Psoas muscle (tissue), 8 donors: ENCODE measurements around the gene SPTBN1. TPM values are rescaled to one million over a fixed set of nuclear protein-coding genes. Genes with fewer than 3 reads are reported as not detected.

Experiments used
- ATAC-seq, 4 donors: fragments of 200-7000 bp; cut with Tn5 transposase; one replicate each; pipeline ENCODE4 v1.9.1; 2020; ENCODE audit warnings: moderate library complexity in 3 of 4, mild to moderate bottlenecking in 2 of 4
- DNase-seq, 2 donors: peaks; one replicate each; pipeline ENCODE4 v3.0.0-alpha.2; 2020
- H3K27ac ChIP-seq: fragments of 200-600 bp; one replicate; pipeline ENCODE4 v1.8.0; 2022
- H3K27me3 ChIP-seq, 3 donors: fragments of 200-600 bp in 1 of 3; one replicate each; pipeline versions ENCODE4 v1.6.1 to v1.8.0; 2013 to 2022; ENCODE audit warnings: low read length in 2 of 3, mild to moderate bottlenecking in 2 of 3, moderate library complexity in 1 of 3; ENCODE audit not compliant: insufficient read depth in 3 of 3
- H3K36me3 ChIP-seq, 2 donors: fragments of 200-600 bp in 1 of 2; one replicate each; pipeline versions ENCODE4 v1.6.1 to v1.8.0; 2013 to 2022; ENCODE audit warnings: low read depth in 1 of 2, mild to moderate bottlenecking in 1 of 2, moderate library complexity in 1 of 2; ENCODE audit not compliant: insufficient read depth in 1 of 2
- H3K4me1 ChIP-seq: fragments of 200-600 bp; one replicate; pipeline ENCODE4 v1.8.0; 2022
- H3K4me3 ChIP-seq: fragments of 200-600 bp; one replicate; pipeline ENCODE4 v1.8.0; 2022; ENCODE audit warnings: mild to moderate bottlenecking
- H3K9me3 ChIP-seq: fragments of 200-600 bp; one replicate; pipeline ENCODE4 v1.8.0; 2022
- whole genome bisulfite sequencing, 3 donors: extraction: QIAGEN DNeasy Blood & Tissue Kit; methylation state at CpG; one replicate each; pipeline versions ENCODE4 v1.1.6 to v1.1.7; 2013; 5-methylcytosine and 5-hydroxymethylcytosine counted together
- intact Hi-C, 2 donors: fragments of 100-400 bp; cut with DNase I; formaldehyde crosslinking; loops; one replicate each; pipeline versions ENCODE4 v1.11.0 to v1.14.2; 2022
- polyA plus RNA-seq, 3 donors: library from polyadenylated mRNA; stranded (reverse); fragments of 200-250 nt; gene quantifications; one replicate each; pipeline ENCODE4 v1.2.3, GENCODE V29; 2013
- total RNA-seq, 4 donors: library from RNA; stranded (reverse); fragmentation: NEBNext Ultra II Directional in 2 of 4; extraction: Animal tissue kit (Norgen Biotek cat#: 25700) in 2 of 4; gene quantifications; one replicate each; pipeline versions ENCODE4 v1.2.1 to v1.2.4, GENCODE V29; 2021 to 2023
- TF ChIP-seq, protein P1 (sequence below): fragments of 200-600 bp; IDR thresholded peaks from one replicate; pipeline ENCODE4 v1.8.0; 2022; ENCODE audit warnings: antibody characterized with exemption
- donor health status: healthy with polysubstance abuse.
- donor health status: DM: no; HTN: no; CAD: no; lungs with moderate emphysema.
- donor health status: Bipolar disorder and iron deficiency.
- donor health status: healthy.
- donor health status: DM: yes; HTN: yes; CAD: no.
- donor health status: DM: no; HTN: no; CAD: no.
- donor health status: DM: no; HTN: no; CAD: no.
- donor health status: DM: yes; HTN: yes; CAD: no.

SPTBN1 gene
- total and polyA plus RNA-seq, 7 donors = 22.9 to 180 (median 87.8) TPM

DNA sequence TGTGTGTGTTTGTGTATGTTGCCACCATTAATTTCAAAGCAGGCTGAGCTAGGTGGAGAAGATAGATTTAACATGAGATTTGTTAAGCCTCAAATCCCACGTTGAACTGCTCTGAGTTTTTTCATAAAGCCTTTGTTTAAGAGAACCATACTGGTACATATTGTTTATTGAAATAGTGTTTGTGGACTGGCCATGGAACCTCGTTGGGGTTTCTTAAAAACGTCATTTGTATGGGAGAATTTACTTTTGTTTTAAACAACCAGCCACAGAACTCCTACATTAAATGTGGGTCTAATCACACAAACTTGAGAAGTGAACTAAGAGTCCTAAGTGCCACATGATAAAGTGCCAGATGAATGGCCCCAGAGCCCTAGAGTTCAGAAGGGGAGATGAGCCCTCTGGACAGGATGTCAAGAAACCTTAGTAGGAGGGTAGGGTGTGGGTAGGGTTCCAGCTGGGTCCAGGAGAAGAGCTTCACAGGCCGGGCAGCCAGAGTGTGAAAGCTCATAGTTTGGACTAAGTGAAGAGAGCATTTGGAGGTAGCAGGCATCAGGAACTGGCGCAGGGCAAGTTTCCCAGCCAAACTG, 146.7 kb downstream of the SPTBN1 start:
- 55 to 65% (median 56%) methylated on average over 5 of the region's 5 CpGs for WGBS, 3 donors

DNA sequence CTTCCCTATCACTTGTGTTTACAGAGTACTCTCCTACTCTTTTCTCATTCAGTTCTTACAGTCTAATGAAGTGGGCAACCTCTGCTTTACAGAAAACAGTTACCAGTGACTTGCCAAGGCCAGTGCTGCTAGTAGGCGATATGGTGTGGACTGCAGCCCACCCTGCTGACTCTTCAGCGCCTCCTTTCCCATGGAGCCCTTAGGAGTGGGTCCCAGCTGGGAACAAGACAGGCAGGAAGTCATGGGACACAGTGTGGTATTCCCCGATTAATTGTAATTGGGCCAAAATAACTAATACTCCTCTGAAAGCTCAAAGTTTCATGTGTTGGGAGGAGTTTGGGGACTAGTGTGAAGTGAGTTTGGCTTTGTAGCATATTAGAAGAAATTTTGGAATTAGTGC, 147.2 kb downstream of the SPTBN1 start:
- TF ChIP-seq, protein P1, sequence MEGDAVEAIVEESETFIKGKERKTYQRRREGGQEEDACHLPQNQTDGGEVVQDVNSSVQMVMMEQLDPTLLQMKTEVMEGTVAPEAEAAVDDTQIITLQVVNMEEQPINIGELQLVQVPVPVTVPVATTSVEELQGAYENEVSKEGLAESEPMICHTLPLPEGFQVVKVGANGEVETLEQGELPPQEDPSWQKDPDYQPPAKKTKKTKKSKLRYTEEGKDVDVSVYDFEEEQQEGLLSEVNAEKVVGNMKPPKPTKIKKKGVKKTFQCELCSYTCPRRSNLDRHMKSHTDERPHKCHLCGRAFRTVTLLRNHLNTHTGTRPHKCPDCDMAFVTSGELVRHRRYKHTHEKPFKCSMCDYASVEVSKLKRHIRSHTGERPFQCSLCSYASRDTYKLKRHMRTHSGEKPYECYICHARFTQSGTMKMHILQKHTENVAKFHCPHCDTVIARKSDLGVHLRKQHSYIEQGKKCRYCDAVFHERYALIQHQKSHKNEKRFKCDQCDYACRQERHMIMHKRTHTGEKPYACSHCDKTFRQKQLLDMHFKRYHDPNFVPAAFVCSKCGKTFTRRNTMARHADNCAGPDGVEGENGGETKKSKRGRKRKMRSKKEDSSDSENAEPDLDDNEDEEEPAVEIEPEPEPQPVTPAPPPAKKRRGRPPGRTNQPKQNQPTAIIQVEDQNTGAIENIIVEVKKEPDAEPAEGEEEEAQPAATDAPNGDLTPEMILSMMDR = no peak
- no peak for ATAC-seq
- no peak overlapping the region for H3K4me3 ChIP-seq
- intact Hi-C loops = no loop called here
- H3K9me3 ChIP-seq = no peaks in the 10 kb centered on the region
- WGBS, 3 donors = 34 to 43% (median 42%) methylated on average over 3 of the region's 3 CpGs
- H3K4me1 ChIP-seq = peaks cover 80% of the 10 kb centered on the region
- H3K27ac ChIP-seq = peak overlapping the region; percentile 56
- H3K27me3 ChIP-seq = no peaks in the 10 kb centered on the region
- no peak for DNase-seq
- H3K36me3 ChIP-seq = peaks cover 0 to 7% of the 10 kb centered on the region in 2 donors

More for the DNA sequence above, 146.7 kb downstream of the SPTBN1 start:
- no peaks in the 10 kb centered on the region for H3K27me3 ChIP-seq
- intact Hi-C loops = no loop called here
- no peak overlapping the region for H3K4me3 ChIP-seq
- TF ChIP-seq, protein P1 = no peak
- H3K9me3 ChIP-seq = no peaks in the 10 kb centered on the region
- H3K4me1 ChIP-seq = peaks cover 86% of the 10 kb centered on the region
- DNase-seq (no peak), ATAC-seq (no peak)
- peaks cover 0 to 7% of the 10 kb centered on the region in 2 donors for H3K36me3 ChIP-seq
- H3K27ac ChIP-seq = peak overlapping the region; percentile 56

DNA sequence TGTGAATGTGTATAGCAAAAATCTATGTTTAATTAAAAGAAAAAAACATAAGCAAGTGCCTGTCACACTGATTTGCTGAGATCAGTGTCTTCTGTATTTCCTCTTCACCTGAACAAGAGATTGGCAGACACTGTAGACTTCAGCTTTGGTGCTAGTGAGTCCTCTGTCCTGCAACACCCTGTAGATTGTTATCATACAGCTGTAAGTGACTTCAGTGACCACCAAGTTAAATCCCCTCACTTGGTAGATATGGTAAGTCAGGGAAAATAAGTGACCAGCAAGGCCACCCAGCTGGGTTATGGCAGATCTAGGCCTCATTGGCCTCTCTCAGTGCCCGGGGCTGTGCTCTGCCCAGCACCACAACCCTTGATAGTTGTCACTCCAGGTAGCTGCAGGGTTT, 147.7 kb downstream of the SPTBN1 start:
- Histone ChIP-seq H3K27ac (peak overlapping the region; percentile 56), H3K27me3 (no peaks in the 10 kb centered on the region), H3K4me3 (no peak overlapping the region), H3K36me3 (peaks cover 0 to 7% of the 10 kb centered on the region in 2 donors), H3K4me1 (peaks cover 76% of the 10 kb centered on the region), H3K9me3 (no peaks in the 10 kb centered on the region)
- TF ChIP-seq, protein P1 = no peak
- 70 to 85% (median 82%) methylated on average over 1 of the region's 1 CpG for WGBS, 3 donors
- DNase-seq (no peak), ATAC-seq (no peak)
- intact Hi-C loops = no loop called here

DNA sequence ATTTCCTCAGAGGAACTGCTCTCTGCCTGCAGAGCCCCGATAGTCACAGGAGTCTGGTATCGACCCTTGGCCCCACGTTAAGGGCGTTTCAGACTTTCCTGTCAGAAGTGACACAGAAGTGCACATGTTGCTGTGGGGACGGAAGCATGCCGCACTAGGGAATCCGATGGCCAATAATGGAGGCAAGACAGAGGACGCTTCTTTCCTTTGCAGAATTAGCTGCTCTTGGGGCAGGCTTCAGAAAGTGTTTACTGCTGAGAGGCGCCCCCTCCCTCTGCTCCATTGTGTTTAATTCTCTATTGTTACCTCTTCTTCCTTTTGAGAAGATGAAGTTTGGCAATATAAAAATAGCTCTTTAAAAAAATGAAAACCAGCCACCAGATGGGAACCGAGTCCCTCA, 148.7 kb downstream of the SPTBN1 start:
- Histone ChIP-seq H3K27me3 (no peaks in the 10 kb centered on the region), H3K4me1 (peaks cover 65% of the 10 kb centered on the region), H3K9me3 (no peaks in the 10 kb centered on the region), H3K36me3 (no peaks in the 10 kb centered on the region), H3K27ac (peak overlapping the region; percentile 7), H3K4me3 (no peak overlapping the region)
- DNase-seq (no peak), ATAC-seq (no peak)
- WGBS, 3 donors = 43 to 48% (median 44%) methylated on average over 10 of the region's 10 CpGs
- intact Hi-C loops = no loop called here
- TF ChIP-seq, protein P1 = no peak

DNA sequence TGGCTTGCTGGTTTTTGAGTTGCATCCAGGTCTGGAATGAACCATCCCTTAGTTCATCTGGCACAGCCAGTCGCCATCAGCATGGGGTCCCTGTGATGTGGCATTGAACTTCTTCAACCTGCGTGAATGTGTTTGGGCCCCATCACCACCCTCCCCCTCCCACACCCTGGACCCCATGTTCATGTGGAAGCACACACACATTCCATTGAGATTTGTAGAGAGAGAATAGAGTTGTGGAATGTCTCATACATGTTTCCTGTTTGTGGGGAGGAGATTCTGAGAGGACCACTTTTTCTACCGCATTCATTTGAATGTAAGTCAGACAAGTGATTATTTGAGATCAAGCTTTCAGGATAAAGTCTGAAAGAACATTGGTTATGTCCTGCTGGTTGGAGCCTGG, 149.7 kb downstream of the SPTBN1 start:
- Histone ChIP-seq H3K27me3 (no peaks in the 10 kb centered on the region), H3K36me3 (no peaks in the 10 kb centered on the region), H3K4me1 (peaks cover 56% of the 10 kb centered on the region), H3K27ac (peak overlapping the region; percentile 7), H3K4me3 (no peak overlapping the region), H3K9me3 (no peaks in the 10 kb centered on the region)
- WGBS, 3 donors = 76 to 87% (median 76%) methylated on average over 3 of the region's 3 CpGs
- TF ChIP-seq, protein P1 = no peak
- ATAC-seq = no peak
- intact Hi-C loops = no loop called here
- no peak for DNase-seq
